Measurements from ENCODE around the gene PDE4B.

PDE4B gene

GRCh38 chr1:66217561-66217960, 424.9 kb downstream of the PDE4B start:
- in situ Hi-C loops (cut with HindIII; ENCODE audit: low sequenced_read_pairs): no loop called here

GRCh38 chr1:66220477-66220876, 427.8 kb downstream of the PDE4B start:
- in situ Hi-C loops (cut with HindIII; ENCODE audit: low sequenced_read_pairs): no loop called here

GRCh38 chr1:66223681-66224080, 431.0 kb downstream of the PDE4B start:
- in situ Hi-C loops (cut with HindIII; ENCODE audit: low sequenced_read_pairs): no loop called here

GRCh38 chr1:66226985-66227384, 434.3 kb downstream of the PDE4B start:
- in situ Hi-C loops (cut with HindIII; ENCODE audit: low sequenced_read_pairs): no loop called here

- in situ Hi-C loops (cut with HindIII; ENCODE audit: low sequenced_read_pairs): no loop called here
These were observed 435.3 kb downstream of the PDE4B start for GRCh38 chr1:66227966-66228365.

- in situ Hi-C loops (cut with HindIII; ENCODE audit: low sequenced_read_pairs): no loop called here
These were observed 438.5 kb downstream of the PDE4B start for GRCh38 chr1:66231217-66231616.

GRCh38 chr1:66231681-66232463, 439.2 kb downstream of the PDE4B start:
- in situ Hi-C loops (cut with HindIII; ENCODE audit: low sequenced_read_pairs): no loop called here

GRCh38 chr1:66237042-66237441, 444.3 kb downstream of the PDE4B start:
- in situ Hi-C loops (cut with HindIII; ENCODE audit: low sequenced_read_pairs): loop anchor here (5.0 kb wide), 1 partner anchor 275 kb away; no protein-coding TSS in a partner anchor

- in situ Hi-C loops (cut with HindIII; ENCODE audit: low sequenced_read_pairs): loop anchor here (5.0 kb wide), 1 partner anchor 276 kb away; no protein-coding TSS in a partner anchor
These were observed 445.2 kb downstream of the PDE4B start for GRCh38 chr1:66237722-66238479.

GRCh38 chr1:66239834-66240233, 447.1 kb downstream of the PDE4B start:
- in situ Hi-C loops (cut with HindIII; ENCODE audit: low sequenced_read_pairs): loop anchor here (5.0 kb wide), 1 partner anchor 278 kb away; no protein-coding TSS in a partner anchor

- in situ Hi-C loops (cut with HindIII; ENCODE audit: low sequenced_read_pairs): no loop called here
These were observed 448.1 kb downstream of the PDE4B start for GRCh38 chr1:66240491-66241484.

GRCh38 chr1:66242646-66243547, 450.2 kb downstream of the PDE4B start:
- in situ Hi-C loops (cut with HindIII; ENCODE audit: low sequenced_read_pairs): no loop called here

GRCh38 chr1:66243548-66244130, 450.9 kb downstream of the PDE4B start:
- in situ Hi-C loops (cut with HindIII; ENCODE audit: low sequenced_read_pairs): no loop called here

GRCh38 chr1:66244429-66244828, 451.7 kb downstream of the PDE4B start:
- in situ Hi-C loops (cut with HindIII; ENCODE audit: low sequenced_read_pairs): no loop called here

- in situ Hi-C loops (cut with HindIII; ENCODE audit: low sequenced_read_pairs): no loop called here
These were observed 453.0 kb downstream of the PDE4B start for GRCh38 chr1:66245691-66246090.

- in situ Hi-C loops (cut with HindIII; ENCODE audit: low sequenced_read_pairs): no loop called here
These were observed 453.9 kb downstream of the PDE4B start for GRCh38 chr1:66246351-66247269.

- in situ Hi-C loops (cut with HindIII; ENCODE audit: low sequenced_read_pairs): no loop called here
These were observed 454.9 kb downstream of the PDE4B start for GRCh38 chr1:66247415-66248208.

- in situ Hi-C loops (cut with HindIII; ENCODE audit: low sequenced_read_pairs): no loop called here
These were observed 455.6 kb downstream of the PDE4B start for GRCh38 chr1:66248257-66248656.
